HG02571 (cell line): ENCODE results near the gene ENPP5.

Experiments
- ATAC-seq: cut with Tn5 transposase; IDR thresholded peaks from one replicate; pipeline ENCODE4 v1.9.1; 2021; ENCODE audit warnings: mild to moderate bottlenecking, moderate library complexity; ENCODE audit not compliant: unreplicated experiment

The ENPP5 gene

GRCh38 chr6:46170357-46171289, at the start of gene ENPP5:
Gene ENPP5, minus strand, starts transcription at chr6:46170980. Its CDS starts 2,718 bp downstream, at chr6:46168262.
- peak; percentile 91 for ATAC-seq

- ATAC-seq = no peak
Observed at GRCh38 chr6:46219661-46220060, 48.9 kb upstream of the ENPP5 start.

- no peak for ATAC-seq
Observed at GRCh38 chr6:46218457-46218856, 47.7 kb upstream of the ENPP5 start.

- ATAC-seq = peak; percentile 49
Observed at GRCh38 chr6:46217671-46218131, 46.9 kb upstream of the ENPP5 start.

GRCh38 chr6:46216879-46217278, 46.1 kb upstream of the ENPP5 start:
- ATAC-seq = no peak

- no peak for ATAC-seq
Observed at GRCh38 chr6:46215777-46216176, 45.0 kb upstream of the ENPP5 start.

GRCh38 chr6:46215213-46215612, 44.4 kb upstream of the ENPP5 start:
- no peak for ATAC-seq

- no peak for ATAC-seq
Observed at GRCh38 chr6:46211917-46212316, 41.1 kb upstream of the ENPP5 start.

- ATAC-seq = no peak
Observed at GRCh38 chr6:46210294-46210693, 39.5 kb upstream of the ENPP5 start.

GRCh38 chr6:46208303-46208702, 37.5 kb upstream of the ENPP5 start:
- ATAC-seq = no peak

GRCh38 chr6:46207174-46207573, 36.4 kb upstream of the ENPP5 start:
- ATAC-seq = no peak

- ATAC-seq = no peak
Observed at GRCh38 chr6:46204880-46205650, 34.3 kb upstream of the ENPP5 start.

GRCh38 chr6:46203391-46204177, 32.8 kb upstream of the ENPP5 start:
- no peak for ATAC-seq

- ATAC-seq = no peak
Observed at GRCh38 chr6:46201702-46202101, 30.9 kb upstream of the ENPP5 start.

GRCh38 chr6:46199387-46199786, 28.6 kb upstream of the ENPP5 start:
- ATAC-seq = no peak

- ATAC-seq = no peak
Observed at GRCh38 chr6:46191961-46192360, 21.2 kb upstream of the ENPP5 start.

- no peak for ATAC-seq
Observed at GRCh38 chr6:46190889-46191288, 20.1 kb upstream of the ENPP5 start.

- no peak for ATAC-seq
Observed at GRCh38 chr6:46189726-46190125, 18.9 kb upstream of the ENPP5 start.

GRCh38 chr6:46186583-46186982, 15.8 kb upstream of the ENPP5 start:
- ATAC-seq = no peak

- no peak for ATAC-seq
Observed at GRCh38 chr6:46184114-46184513, 13.3 kb upstream of the ENPP5 start.

- peak; percentile 52 for ATAC-seq
Observed at GRCh38 chr6:46175976-46176375, 5.2 kb upstream of the ENPP5 start.
